Endothelial cell of umbilical vein (primary cell): ENCODE data around the gene SDF4.

ENCODE experiments used
- EZH2 ChIP-seq: IDR thresholded peaks from 2 replicates; pipeline ENCODE4 v1.6.1; 2012; ENCODE audit warnings: borderline replicate concordance, low read depth, mild to moderate bottlenecking, moderate library complexity, low read length, inconsistent platforms; ENCODE audit not compliant: severe bottlenecking
- JUN ChIP-seq: IDR thresholded peaks from 2 replicates; pipeline ENCODE4 v1.6.1; 2011; ENCODE audit warnings: borderline replicate concordance, low read depth; ENCODE audit not compliant: insufficient read length, insufficient read depth
- POLR2A ChIP-seq: IDR thresholded peaks from 2 replicates; pipeline ENCODE4 v1.6.1; 2012; ENCODE audit warnings: low read depth, mild to moderate bottlenecking, control low read depth, low read length
- POLR2AphosphoS5 ChIP-seq: IDR thresholded peaks from 2 replicates; pipeline ENCODE4 v1.6.1; 2012; ENCODE audit warnings: low read depth, mild to moderate bottlenecking, control low read depth, low read length, moderate library complexity; ENCODE audit not compliant: insufficient read depth
- TF ChIP-seq, protein P1 (sequence below), 2 donors: IDR thresholded peaks; 1 replicate in 1 of 2; 2 replicates in 1 of 2; pipeline ENCODE4 v1.5.1; 2011; ENCODE audit warnings: low read length in 2 of 2, mild to moderate bottlenecking in 2 of 2, moderate library complexity in 2 of 2, control low read depth in 1 of 2, inconsistent platforms in 1 of 2, low read depth in 1 of 2; ENCODE audit not compliant: insufficient read depth in 1 of 2; ENCODE audit errors: extremely low read depth in 1 of 2
- TF ChIP-seq, protein P2 (sequence below): IDR thresholded peaks from 2 replicates; pipeline ENCODE4 v1.6.1; 2011; ENCODE audit not compliant: insufficient read depth, insufficient read length

DNA sequence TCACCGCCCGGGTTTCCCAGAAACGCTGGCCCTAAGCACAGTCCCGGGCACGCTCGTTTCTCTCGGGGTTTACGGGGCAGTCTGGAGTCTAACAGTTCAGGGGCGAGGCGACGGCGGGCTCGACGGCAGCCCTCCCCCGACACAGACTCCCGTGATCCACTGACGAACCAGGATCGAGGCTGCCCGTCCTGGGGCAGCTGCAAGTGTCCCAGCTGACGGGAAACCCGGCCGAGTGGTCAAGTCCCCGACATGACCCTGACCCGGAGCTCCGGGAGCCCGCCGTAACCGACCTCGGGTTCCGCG is 41.4 kb upstream of the SDF4 start:
- TF ChIP-seq, protein P1, sequence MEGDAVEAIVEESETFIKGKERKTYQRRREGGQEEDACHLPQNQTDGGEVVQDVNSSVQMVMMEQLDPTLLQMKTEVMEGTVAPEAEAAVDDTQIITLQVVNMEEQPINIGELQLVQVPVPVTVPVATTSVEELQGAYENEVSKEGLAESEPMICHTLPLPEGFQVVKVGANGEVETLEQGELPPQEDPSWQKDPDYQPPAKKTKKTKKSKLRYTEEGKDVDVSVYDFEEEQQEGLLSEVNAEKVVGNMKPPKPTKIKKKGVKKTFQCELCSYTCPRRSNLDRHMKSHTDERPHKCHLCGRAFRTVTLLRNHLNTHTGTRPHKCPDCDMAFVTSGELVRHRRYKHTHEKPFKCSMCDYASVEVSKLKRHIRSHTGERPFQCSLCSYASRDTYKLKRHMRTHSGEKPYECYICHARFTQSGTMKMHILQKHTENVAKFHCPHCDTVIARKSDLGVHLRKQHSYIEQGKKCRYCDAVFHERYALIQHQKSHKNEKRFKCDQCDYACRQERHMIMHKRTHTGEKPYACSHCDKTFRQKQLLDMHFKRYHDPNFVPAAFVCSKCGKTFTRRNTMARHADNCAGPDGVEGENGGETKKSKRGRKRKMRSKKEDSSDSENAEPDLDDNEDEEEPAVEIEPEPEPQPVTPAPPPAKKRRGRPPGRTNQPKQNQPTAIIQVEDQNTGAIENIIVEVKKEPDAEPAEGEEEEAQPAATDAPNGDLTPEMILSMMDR (IDR thresholded peaks at IDR 0.05; ENCODE audit: extremely low read depth in 1 of 2, insufficient read depth in 1 of 2, low read depth in 1 of 2, low read length in 2 of 2): no peak
- no peak for TF ChIP-seq EZH2
- no peak for TF ChIP-seq POLR2AphosphoS5
- no peak for TF ChIP-seq JUN
- TF ChIP-seq, protein P2, sequence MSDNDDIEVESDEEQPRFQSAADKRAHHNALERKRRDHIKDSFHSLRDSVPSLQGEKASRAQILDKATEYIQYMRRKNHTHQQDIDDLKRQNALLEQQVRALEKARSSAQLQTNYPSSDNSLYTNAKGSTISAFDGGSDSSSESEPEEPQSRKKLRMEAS: no peak
- TF ChIP-seq POLR2A: no peak
